ENCODE results near the gene PTPRJ. TPM values are rescaled to one million over a fixed set of nuclear protein-coding genes. Genes with fewer than 3 reads are reported as not detected.
A peak's percentile ranks its signal among the peaks of the same experiment; 100 is the strongest.

PTPRJ gene
- total RNA-seq, 4 donors from 2014 or later = 9.8 to 17.8 (median 14.2) TPM

DNA sequence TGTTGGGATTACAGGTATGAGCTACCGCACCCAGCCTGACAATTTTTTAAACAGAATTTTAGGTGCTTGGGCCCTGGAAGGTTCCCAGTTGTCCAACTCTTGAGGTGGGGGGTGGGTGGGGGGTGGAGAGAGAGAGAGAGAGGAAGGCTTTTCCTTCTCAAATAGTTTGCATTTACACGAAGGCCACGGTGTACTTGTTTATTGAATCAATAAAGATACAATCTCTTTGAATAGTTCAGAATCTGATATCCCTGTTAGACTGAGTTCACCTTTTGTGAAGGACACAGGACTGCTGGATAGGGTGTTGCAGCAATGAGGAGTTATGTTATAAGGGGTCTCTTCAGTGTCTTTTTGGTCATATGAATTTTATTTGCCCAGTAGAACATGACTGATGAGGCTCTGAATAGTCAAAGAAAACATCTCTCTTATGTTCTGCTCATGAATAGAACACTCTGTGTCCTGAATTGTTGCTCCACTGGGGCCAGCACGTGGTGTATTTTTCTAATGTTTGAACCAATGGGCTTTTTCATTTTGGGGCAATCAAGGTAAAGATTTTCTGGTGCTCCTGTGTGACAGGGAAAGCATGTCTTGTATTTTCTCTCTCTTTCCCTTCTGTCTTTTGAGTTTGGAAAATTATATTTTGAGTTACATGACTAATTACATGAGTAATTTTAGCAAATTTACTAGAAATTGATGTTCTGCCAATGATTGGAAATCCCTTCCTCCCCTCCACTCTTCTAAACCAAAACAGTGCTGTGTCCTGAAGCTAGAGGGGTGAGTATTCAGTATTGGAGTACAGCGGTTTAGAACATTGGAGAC, 61.7 kb downstream of the PTPRJ start:
- TF ChIP-seq, protein P1, sequence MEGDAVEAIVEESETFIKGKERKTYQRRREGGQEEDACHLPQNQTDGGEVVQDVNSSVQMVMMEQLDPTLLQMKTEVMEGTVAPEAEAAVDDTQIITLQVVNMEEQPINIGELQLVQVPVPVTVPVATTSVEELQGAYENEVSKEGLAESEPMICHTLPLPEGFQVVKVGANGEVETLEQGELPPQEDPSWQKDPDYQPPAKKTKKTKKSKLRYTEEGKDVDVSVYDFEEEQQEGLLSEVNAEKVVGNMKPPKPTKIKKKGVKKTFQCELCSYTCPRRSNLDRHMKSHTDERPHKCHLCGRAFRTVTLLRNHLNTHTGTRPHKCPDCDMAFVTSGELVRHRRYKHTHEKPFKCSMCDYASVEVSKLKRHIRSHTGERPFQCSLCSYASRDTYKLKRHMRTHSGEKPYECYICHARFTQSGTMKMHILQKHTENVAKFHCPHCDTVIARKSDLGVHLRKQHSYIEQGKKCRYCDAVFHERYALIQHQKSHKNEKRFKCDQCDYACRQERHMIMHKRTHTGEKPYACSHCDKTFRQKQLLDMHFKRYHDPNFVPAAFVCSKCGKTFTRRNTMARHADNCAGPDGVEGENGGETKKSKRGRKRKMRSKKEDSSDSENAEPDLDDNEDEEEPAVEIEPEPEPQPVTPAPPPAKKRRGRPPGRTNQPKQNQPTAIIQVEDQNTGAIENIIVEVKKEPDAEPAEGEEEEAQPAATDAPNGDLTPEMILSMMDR (IDR thresholded peaks at IDR 0.05) = no peak
- ATAC-seq (ENCODE audit: low FRiP score) = no peak

DNA sequence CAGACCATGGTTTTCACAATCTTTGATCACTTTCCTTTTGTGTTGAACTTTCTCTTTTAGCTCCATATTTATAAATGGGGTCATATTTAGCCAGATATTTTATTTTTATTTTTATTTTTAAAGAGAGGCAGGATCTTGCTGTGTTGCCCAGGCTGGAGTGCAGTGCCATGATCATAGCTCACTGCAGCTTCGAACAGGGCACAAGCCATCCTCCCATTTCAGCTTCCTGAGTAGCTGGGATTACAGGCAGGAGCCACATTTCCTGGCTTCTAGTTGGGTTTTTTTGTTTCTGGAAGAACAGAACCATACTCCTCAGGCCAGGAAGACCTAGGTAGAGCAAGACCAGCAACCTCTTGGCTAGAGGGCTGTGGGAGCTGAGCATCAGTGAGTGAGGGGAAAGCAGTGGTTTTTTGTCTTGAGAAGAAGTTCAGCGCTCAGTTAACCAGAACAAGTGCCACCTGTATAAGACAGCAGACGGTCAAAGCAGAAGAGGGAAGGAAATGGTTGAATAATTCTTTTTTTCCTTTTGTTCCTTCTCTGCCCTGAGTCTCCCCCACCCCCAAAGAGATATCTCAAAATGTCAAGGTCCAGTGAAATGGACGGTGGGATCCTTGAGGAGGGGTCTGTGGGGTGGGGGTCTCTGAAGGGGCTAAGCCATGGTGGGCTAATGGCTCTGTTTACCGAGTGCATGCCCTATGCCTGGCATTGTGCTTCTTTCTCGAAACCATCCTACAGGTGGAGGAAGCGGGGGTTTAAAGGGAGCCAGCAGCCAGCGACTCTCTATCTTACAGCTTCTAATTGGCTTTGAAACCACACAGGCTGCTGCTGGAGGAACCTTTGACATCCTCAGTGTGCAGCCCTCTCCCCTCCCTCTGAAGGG, 63.0 kb downstream of the PTPRJ start:
- no peak for ATAC-seq (ENCODE audit: low FRiP score)
- no peak for DNase-seq (ENCODE audit: low spot score)
- TF ChIP-seq, protein P1 (IDR thresholded peaks at IDR 0.05) = no peak

More for the DNA sequence above, 61.7 kb downstream of the PTPRJ start:
- DNase-seq (ENCODE audit: low spot score) = no peak

DNA sequence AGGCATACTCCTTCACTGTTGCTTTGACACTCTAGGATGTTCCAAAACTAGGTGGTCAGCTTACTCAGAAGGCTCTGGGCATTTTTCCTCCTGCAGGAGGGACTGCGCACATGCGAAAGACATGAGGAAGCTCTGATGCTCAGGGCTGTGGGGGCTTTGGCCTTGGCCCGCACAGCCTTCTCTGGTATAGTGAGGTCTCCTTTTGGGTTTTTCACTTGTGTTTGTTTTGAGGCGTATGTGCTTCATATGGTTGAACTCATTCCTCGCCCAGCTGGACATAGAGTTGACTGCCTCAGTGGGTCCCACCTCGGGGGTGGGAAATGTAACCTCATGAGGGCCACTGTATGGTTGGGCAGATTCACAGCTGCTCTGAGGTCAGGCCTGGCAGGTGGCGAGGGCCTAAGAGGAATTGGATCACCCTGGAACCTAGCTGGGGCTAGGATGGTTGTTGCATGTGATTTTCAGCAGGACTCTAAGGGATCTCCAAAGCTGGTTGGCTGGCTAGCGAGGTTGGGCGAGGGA, 63.7 kb downstream of the PTPRJ start:
- ATAC-seq (ENCODE audit: low FRiP score) (no peak), DNase-seq (ENCODE audit: low spot score) (no peak)
- TF ChIP-seq, protein P1 (IDR thresholded peaks at IDR 0.05) = no peak

DNA sequence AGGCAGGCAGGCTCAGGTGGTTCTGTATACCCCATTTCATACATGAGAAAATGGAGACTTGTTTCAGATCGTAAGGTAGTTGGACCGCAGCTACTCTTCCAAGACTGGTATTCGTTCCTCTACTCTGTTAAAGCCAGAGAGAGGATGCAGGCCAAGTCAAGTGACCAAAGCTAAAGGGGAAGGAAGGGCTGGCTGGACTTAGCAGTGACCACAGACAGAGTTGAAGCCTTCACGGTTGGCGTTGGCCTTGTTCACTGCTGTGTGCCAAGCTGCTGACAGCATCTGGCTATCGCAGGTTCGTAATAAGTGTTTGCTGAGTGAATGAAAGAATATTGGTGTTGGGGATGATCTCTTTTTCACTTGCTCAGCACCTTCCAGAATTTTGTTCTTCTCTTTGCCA, 64.2 kb downstream of the PTPRJ start:
- DNase-seq (ENCODE audit: low spot score) (no peak), ATAC-seq (ENCODE audit: low FRiP score) (peak; percentile 21)
- TF ChIP-seq, protein P1 (IDR thresholded peaks at IDR 0.05) = no peak

DNA sequence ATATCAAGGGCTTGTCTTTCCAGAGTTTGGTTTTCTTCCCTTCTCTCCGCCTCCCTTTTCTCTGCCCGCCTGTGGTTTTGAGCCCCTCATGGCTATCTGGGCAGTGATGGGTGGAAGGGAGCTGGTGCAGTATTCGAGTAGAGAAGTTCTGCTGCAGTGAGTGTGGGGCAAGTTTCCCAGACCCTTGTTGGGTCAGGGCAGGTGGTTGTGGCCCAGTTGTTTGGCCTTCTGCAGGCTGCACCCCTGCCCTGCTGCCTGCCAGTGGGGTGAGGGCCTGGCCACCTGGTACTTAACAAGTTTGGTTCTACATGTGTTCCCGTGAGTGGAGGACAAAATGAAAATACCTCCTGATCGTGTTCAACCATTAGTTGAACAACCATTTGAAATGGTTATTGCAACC, 65.2 kb downstream of the PTPRJ start:
- TF ChIP-seq, protein P1 (IDR thresholded peaks at IDR 0.05) = no peak
- no peak for ATAC-seq (ENCODE audit: low FRiP score)
- no peak for DNase-seq (ENCODE audit: low spot score)

DNA sequence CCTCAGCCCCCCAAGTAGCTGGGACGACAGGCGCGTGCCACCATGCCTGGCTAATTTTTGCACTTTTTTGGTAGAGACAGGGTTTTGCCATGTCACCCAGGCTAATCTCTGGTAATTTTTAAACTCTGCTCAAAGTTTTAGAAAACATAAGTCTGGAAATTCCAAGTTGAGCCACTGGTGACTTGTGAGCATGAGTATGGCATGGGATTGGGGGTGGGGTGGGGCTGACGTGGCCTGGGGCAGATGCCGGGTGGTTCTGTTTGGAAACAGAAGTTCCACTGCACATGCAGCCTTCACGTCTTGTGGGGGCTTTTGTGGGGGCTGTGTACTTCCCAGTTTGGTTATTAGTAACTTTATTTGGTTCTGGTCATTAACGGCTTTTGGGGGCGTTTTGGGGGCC, 67.3 kb downstream of the PTPRJ start:
- TF ChIP-seq, protein P1 (IDR thresholded peaks at IDR 0.05) = no peak
- ATAC-seq (ENCODE audit: low FRiP score) (no peak), DNase-seq (ENCODE audit: low spot score) (no peak)
